HT1080 (cell line): Measurements from ENCODE around the gene CD52. TPM values are rescaled to one million over a fixed set of nuclear protein-coding genes. Genes with fewer than 3 reads are reported as not detected.
"Not testable (repeated sequence)": the region's sequence is repeated elsewhere in the genome, so short reads cannot be mapped to it uniquely, and the experiment has no call there.

Experiments used
- DNase-seq: peaks from one replicate; pipeline ENCODE4 v3.0.0-alpha.2; 2015; ENCODE audit warnings: low read depth
- total RNA-seq: library from RNA; depleted of rRNA; stranded (reverse); fragments of >200 nt; shearing (Covaris generic); gene quantifications from 2 replicates; pipeline ENCODE4 v1.2.3, GENCODE V29; 2014

The CD52 gene
- total RNA-seq, 1 experiment from 2014 or later = not detected

GRCh38 chr1:26297791-26298124 is 20.0 kb upstream of the CD52 start:
- DNase-seq = no peak

GRCh38 chr1:26300578-26301275 is 17.0 kb upstream of the CD52 start:
- DNase-seq = no peak

GRCh38 chr1:26302733-26303405 is 14.9 kb upstream of the CD52 start:
- peak; percentile 81 for DNase-seq

- DNase-seq = no peak
Measured at GRCh38 chr1:26305667-26306289, 12.0 kb upstream of the CD52 start.

- peak; percentile 93 for DNase-seq
Measured at GRCh38 chr1:26306290-26307229, 11.2 kb upstream of the CD52 start, which contains the start of gene UBXN11. UBXN11 (minus strand) TSS chr1:26306636; CDS start chr1:26302883, 3,753 bp downstream.

GRCh38 chr1:26307363-26307781 is 10.4 kb upstream of the CD52 start:
- DNase-seq = no peak

- not testable (repeated sequence) for DNase-seq
Measured at GRCh38 chr1:26307966-26308899, 9.5 kb upstream of the CD52 start.

GRCh38 chr1:26314501-26314900 is 3.3 kb upstream of the CD52 start:
- DNase-seq = no peak

- DNase-seq = no peak
Measured at GRCh38 chr1:26315874-26316850, 1.6 kb upstream of the CD52 start.

GRCh38 chr1:26317146-26317545 is 612 bp upstream of the CD52 start:
- DNase-seq = no peak

- DNase-seq = no peak
Measured at GRCh38 chr1:26318338-26319064, 743 bp downstream of the CD52 start.

- DNase-seq = no peak
Measured at GRCh38 chr1:26320896-26321295, 3.1 kb downstream of the CD52 start.

- DNase-seq = peak; percentile 76
Measured at GRCh38 chr1:26321315-26322041, 3.7 kb downstream of the CD52 start.

- DNase-seq = no peak
Measured at GRCh38 chr1:26322042-26322331, 4.2 kb downstream of the CD52 start.

GRCh38 chr1:26323382-26323781 is 5.6 kb downstream of the CD52 start:
- no peak for DNase-seq

- DNase-seq = no peak
Measured at GRCh38 chr1:26324550-26324949, 6.8 kb downstream of the CD52 start.

GRCh38 chr1:26327956-26328362 is 10.2 kb downstream of the CD52 start:
- DNase-seq = no peak

- no peak for DNase-seq
Measured at GRCh38 chr1:26328597-26328996, 10.8 kb downstream of the CD52 start.
